ENCODE measurements around the gene TMA7B. TPM values are rescaled to one million over a fixed set of nuclear protein-coding genes. Genes with fewer than 3 reads are reported as not detected.

TMA7B gene
- polyA plus RNA-seq, 1 of the 3 experiments (the other 2 are of a cell fraction), result not detected

DNA sequence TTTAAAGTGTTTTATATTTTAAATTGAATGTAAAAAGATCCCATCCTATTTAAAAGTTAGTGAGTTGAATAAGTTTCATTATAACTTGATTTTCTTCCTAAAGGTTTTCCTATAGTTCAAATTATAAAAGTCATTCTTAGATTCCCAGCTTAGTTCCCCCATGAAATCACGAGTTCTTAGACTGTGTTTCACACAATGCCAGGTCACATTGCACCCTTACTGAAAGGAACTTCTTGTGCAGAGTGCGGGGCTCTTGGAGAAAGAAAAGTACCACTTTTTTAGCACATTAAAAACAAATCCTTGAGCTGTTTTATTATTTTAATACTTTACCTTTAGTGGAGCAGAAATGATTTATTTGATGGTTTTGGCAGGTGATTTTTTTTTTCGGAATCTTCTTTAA lies 43.7 kb upstream of the TMA7B start:
- Histone ChIP-seq H3K9me2 (no peaks in the 10 kb centered on the region), H3K9me3 (no peaks in the 10 kb centered on the region), H3K4me2 (no peak overlapping the region), H3K9ac (no peak overlapping the region), H3K36me3 (replicated peaks in 1 of 2; ENCODE audit: control insufficient read depth in 1 of 2, insufficient read depth in 2 of 2, low read length in 1 of 2) (no peaks in the 10 kb centered on the region), H4K20me1 (ENCODE audit: insufficient read depth) (no peaks in the 10 kb centered on the region), H2AFZ (ENCODE audit: low read depth) (no peak overlapping the region), H3K4me1 (ENCODE audit: control insufficient read depth in 1 of 2, insufficient read depth in 2 of 2, low read depth in 1 of 2, low read length in 1 of 2) (peaks cover 0 to 4% of the 10 kb centered on the region in 2 experiments; a peak in 1 of 4 replicates), H3K27me3 (ENCODE audit: insufficient read depth) (no peaks in the 10 kb centered on the region), H3K79me2 (ENCODE audit: insufficient read depth) (no peaks in the 10 kb centered on the region), H3K27ac (ENCODE audit: low read depth in 2 of 2, low read length in 1 of 2) (no peak overlapping the region), H3K4me3 (ENCODE audit: low read depth in 2 of 2, low read length in 1 of 2) (no peak overlapping the region), H3F3A (replicated peaks; ENCODE audit: insufficient read depth) (no peaks in the 10 kb centered on the region)
- WGBS (ENCODE audit: low lambda C conversion rate), result 49% methylated on average over 3 of the region's 3 CpGs
- TF ChIP-seq FOXJ3 (CRISPR knock-in tag; IDR thresholded peaks at IDR 0.05), result no peak
- TF ChIP-seq, protein P1, sequence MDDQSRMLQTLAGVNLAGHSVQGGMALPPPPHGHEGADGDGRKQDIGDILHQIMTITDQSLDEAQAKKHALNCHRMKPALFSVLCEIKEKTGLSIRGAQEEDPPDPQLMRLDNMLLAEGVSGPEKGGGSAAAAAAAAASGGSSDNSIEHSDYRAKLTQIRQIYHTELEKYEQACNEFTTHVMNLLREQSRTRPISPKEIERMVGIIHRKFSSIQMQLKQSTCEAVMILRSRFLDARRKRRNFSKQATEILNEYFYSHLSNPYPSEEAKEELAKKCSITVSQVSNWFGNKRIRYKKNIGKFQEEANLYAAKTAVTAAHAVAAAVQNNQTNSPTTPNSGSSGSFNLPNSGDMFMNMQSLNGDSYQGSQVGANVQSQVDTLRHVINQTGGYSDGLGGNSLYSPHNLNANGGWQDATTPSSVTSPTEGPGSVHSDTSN (IDR thresholded peaks at IDR 0.05), result no peak
- no peak for TF ChIP-seq JUND (IDR thresholded peaks at IDR 0.05)
- no peak for TF ChIP-seq CHD2 (IDR thresholded peaks at IDR 0.05; ENCODE audit: low read length, partially characterized antibody)
- TF ChIP-seq, protein P2, sequence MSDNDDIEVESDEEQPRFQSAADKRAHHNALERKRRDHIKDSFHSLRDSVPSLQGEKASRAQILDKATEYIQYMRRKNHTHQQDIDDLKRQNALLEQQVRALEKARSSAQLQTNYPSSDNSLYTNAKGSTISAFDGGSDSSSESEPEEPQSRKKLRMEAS (IDR thresholded peaks at IDR 0.05; ENCODE audit: low read depth), result no peak
- no peak for TF ChIP-seq RXRA (IDR thresholded peaks at IDR 0.05; ENCODE audit: borderline replicate concordance, low read depth)
- TF ChIP-seq MXI1 (IDR thresholded peaks at IDR 0.05; ENCODE audit: low read depth, low read length), result no peak
- TF ChIP-seq, protein P3, sequence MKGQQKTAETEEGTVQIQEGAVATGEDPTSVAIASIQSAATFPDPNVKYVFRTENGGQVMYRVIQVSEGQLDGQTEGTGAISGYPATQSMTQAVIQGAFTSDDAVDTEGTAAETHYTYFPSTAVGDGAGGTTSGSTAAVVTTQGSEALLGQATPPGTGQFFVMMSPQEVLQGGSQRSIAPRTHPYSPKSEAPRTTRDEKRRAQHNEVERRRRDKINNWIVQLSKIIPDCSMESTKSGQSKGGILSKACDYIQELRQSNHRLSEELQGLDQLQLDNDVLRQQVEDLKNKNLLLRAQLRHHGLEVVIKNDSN (IDR thresholded peaks at IDR 0.05; ENCODE audit: borderline replicate concordance, low read depth), result no peak
- TF ChIP-seq FOXM1 (IDR thresholded peaks at IDR 0.05; ENCODE audit: low read depth), result no peak
- TF ChIP-seq, protein P4, sequence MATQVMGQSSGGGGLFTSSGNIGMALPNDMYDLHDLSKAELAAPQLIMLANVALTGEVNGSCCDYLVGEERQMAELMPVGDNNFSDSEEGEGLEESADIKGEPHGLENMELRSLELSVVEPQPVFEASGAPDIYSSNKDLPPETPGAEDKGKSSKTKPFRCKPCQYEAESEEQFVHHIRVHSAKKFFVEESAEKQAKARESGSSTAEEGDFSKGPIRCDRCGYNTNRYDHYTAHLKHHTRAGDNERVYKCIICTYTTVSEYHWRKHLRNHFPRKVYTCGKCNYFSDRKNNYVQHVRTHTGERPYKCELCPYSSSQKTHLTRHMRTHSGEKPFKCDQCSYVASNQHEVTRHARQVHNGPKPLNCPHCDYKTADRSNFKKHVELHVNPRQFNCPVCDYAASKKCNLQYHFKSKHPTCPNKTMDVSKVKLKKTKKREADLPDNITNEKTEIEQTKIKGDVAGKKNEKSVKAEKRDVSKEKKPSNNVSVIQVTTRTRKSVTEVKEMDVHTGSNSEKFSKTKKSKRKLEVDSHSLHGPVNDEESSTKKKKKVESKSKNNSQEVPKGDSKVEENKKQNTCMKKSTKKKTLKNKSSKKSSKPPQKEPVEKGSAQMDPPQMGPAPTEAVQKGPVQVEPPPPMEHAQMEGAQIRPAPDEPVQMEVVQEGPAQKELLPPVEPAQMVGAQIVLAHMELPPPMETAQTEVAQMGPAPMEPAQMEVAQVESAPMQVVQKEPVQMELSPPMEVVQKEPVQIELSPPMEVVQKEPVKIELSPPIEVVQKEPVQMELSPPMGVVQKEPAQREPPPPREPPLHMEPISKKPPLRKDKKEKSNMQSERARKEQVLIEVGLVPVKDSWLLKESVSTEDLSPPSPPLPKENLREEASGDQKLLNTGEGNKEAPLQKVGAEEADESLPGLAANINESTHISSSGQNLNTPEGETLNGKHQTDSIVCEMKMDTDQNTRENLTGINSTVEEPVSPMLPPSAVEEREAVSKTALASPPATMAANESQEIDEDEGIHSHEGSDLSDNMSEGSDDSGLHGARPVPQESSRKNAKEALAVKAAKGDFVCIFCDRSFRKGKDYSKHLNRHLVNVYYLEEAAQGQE (IDR thresholded peaks at IDR 0.05; ENCODE audit: low read depth, low read length), result no peak
- no peak for TF ChIP-seq TAF1 (IDR thresholded peaks at IDR 0.05; ENCODE audit: borderline replicate concordance, low read depth, low read length)
- no peak for TF ChIP-seq TEAD4 (IDR thresholded peaks at IDR 0.05; ENCODE audit: borderline replicate concordance, insufficient read depth)
- TF ChIP-seq, protein P5, sequence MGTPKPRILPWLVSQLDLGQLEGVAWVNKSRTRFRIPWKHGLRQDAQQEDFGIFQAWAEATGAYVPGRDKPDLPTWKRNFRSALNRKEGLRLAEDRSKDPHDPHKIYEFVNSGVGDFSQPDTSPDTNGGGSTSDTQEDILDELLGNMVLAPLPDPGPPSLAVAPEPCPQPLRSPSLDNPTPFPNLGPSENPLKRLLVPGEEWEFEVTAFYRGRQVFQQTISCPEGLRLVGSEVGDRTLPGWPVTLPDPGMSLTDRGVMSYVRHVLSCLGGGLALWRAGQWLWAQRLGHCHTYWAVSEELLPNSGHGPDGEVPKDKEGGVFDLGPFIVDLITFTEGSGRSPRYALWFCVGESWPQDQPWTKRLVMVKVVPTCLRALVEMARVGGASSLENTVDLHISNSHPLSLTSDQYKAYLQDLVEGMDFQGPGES (IDR thresholded peaks at IDR 0.05; ENCODE audit: low read depth, low read length), result no peak
- TF ChIP-seq, protein P6, sequence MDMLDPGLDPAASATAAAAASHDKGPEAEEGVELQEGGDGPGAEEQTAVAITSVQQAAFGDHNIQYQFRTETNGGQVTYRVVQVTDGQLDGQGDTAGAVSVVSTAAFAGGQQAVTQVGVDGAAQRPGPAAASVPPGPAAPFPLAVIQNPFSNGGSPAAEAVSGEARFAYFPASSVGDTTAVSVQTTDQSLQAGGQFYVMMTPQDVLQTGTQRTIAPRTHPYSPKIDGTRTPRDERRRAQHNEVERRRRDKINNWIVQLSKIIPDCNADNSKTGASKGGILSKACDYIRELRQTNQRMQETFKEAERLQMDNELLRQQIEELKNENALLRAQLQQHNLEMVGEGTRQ (IDR thresholded peaks at IDR 0.05; ENCODE audit: borderline replicate concordance, low read depth, low read length), result no peak
- no peak for TF ChIP-seq NRF1 (IDR thresholded peaks at IDR 0.05; ENCODE audit: low read depth, low read length)
- TF ChIP-seq, protein P7, sequence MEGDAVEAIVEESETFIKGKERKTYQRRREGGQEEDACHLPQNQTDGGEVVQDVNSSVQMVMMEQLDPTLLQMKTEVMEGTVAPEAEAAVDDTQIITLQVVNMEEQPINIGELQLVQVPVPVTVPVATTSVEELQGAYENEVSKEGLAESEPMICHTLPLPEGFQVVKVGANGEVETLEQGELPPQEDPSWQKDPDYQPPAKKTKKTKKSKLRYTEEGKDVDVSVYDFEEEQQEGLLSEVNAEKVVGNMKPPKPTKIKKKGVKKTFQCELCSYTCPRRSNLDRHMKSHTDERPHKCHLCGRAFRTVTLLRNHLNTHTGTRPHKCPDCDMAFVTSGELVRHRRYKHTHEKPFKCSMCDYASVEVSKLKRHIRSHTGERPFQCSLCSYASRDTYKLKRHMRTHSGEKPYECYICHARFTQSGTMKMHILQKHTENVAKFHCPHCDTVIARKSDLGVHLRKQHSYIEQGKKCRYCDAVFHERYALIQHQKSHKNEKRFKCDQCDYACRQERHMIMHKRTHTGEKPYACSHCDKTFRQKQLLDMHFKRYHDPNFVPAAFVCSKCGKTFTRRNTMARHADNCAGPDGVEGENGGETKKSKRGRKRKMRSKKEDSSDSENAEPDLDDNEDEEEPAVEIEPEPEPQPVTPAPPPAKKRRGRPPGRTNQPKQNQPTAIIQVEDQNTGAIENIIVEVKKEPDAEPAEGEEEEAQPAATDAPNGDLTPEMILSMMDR (IDR thresholded peaks at IDR 0.05), result no peak
- no peak for DNase-seq
- CTCF ChIA-PET, result no interaction called here
- POLR2A ChIA-PET, result no interaction called here
